Uterus (tissue), 2 donors: ENCODE measurements around the gene KLHL14.

Experiments
- POLR2A ChIP-seq, 2 donors: fragments of 450-650 bp; IDR thresholded peaks; one replicate each; pipeline ENCODE4 v1.6.1; 2016; ENCODE audit warnings: antibody characterized with exemption in 2 of 2, mild to moderate bottlenecking in 1 of 2, moderate library complexity in 1 of 2
- TF ChIP-seq, protein P1 (sequence below), 4 experiments: fragments of 200-600 bp in 2 of 4; fragments of 450-650 bp in 2 of 4; sonication (generic) in 2 of 4; IDR thresholded peaks; one replicate each; pipeline ENCODE4 v1.5.1; 2016 to 2019; ENCODE audit warnings: antibody characterized with exemption in 4 of 4, mild to moderate bottlenecking in 2 of 4, moderate library complexity in 1 of 4

- TF ChIP-seq, protein P1, sequence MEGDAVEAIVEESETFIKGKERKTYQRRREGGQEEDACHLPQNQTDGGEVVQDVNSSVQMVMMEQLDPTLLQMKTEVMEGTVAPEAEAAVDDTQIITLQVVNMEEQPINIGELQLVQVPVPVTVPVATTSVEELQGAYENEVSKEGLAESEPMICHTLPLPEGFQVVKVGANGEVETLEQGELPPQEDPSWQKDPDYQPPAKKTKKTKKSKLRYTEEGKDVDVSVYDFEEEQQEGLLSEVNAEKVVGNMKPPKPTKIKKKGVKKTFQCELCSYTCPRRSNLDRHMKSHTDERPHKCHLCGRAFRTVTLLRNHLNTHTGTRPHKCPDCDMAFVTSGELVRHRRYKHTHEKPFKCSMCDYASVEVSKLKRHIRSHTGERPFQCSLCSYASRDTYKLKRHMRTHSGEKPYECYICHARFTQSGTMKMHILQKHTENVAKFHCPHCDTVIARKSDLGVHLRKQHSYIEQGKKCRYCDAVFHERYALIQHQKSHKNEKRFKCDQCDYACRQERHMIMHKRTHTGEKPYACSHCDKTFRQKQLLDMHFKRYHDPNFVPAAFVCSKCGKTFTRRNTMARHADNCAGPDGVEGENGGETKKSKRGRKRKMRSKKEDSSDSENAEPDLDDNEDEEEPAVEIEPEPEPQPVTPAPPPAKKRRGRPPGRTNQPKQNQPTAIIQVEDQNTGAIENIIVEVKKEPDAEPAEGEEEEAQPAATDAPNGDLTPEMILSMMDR (IDR thresholded peaks at IDR 0.05) = no peak
- no peak for TF ChIP-seq POLR2A (IDR thresholded peaks at IDR 0.05)
Measured at GRCh38 chr18:32760391-32760790, 12.4 kb downstream of the KLHL14 start.
